HG03039 (cell line): Measurements from ENCODE around the gene DPYD.

ENCODE experiments used
- ATAC-seq: cut with Tn5 transposase; IDR thresholded peaks from one replicate; pipeline ENCODE4 v1.9.1; 2021; ENCODE audit warnings: mild to moderate bottlenecking, moderate library complexity; ENCODE audit not compliant: unreplicated experiment

The DPYD gene

DNA sequence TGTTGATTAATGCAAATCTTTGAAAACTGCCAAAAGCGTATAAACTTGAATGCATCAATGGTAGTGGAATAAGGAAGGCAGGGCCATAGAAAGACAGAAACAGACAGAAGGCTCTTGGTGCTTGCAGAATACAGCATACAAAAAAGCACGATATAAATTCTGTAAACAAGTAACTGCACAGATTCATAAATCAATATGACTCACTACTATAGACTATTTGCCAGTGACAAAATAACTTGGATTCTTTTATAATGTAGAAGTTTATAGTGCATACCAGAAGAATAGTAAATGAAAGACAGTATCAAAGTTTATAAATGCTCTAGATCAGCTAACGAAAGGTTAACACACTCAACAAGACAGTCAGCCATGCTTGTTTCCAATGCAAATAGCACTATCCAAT lies 849.7 kb downstream of the DPYD start:
- no peak for ATAC-seq

- no peak for ATAC-seq
Measured at GRCh38 chr1:97070376-97070775, 850.5 kb downstream of the DPYD start.

DNA sequence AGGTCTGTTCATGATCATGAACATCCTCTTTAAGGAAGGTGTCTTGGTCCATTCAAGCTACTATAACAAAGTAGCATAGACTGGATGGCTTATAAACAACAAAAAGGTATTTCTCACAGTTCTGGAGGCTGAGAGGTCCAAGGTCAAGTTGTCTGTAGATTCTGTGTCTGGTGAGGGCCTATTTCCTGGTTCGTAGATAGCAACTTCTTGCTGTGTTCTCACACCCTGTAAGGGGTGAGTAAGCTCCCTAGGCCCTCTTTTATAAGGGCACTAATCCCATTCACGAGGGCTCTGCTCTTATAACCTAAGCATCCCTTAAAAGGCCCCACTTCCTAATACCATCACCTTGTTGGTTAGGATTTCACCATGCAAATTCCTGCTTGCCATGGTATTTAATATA lies 851.5 kb downstream of the DPYD start:
- no peak for ATAC-seq

- ATAC-seq, result no peak
Measured at GRCh38 chr1:97066860-97067259, 854.0 kb downstream of the DPYD start.

DNA sequence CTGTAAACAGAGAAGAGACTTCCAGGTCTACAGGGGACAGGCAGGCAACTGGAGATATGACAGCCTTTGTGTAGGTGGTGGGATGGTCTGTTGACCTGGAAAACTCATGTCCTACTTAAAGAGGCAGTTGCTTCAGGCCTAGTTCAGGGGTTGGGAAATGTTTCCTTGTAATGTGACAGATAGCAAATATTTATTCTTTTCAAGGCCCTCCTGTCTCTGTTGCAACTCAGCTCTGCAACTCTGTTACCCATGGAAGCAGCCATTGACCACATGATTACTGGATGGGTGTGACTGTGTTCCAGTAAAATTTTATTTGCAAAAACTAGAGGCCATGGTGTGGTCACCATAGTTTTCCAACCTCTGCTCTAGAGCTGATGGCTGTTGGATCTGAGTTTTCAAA lies 857.3 kb downstream of the DPYD start:
- ATAC-seq, result no peak

- ATAC-seq, result no peak
Measured at GRCh38 chr1:97061604-97062003, 859.2 kb downstream of the DPYD start.

DNA sequence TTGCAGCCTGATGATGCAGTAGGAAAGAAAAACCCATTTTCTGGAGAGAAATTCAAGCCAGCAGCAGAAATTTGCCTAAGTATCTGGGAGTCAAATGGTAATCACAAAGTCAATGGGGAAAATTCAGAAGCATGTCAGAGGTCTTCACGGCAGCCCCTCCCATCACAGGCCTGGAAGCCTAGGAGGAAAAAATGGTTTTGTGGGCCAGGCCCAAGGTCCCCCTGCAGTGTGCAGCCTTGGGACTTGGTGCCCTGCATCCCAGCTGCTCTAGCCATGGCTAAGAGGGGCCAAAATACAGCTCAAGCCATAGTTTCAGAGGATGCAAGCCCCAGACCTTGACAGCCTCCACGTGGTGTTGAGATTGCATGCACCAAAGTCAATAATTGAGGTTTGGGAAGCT lies 864.4 kb downstream of the DPYD start:
- ATAC-seq, result no peak

DNA sequence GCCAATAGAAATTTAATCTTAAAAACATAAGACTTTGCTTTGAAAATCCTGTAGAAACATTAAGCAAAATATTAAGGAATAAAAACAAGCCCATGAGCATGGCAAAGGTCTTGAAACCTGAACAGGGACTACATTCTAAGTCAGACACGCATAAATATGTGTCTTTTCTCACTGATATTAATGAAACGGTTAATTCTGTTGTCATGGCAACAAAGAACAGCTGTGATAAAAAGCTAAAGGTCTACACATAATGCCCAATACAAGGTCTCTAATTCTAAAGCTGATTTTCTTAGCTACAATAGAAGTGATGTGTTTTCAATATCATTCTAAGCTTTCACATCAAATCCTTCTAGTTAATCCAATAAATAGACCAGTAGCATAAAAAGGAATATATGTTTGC lies 867.6 kb downstream of the DPYD start:
- ATAC-seq, result no peak

- ATAC-seq, result no peak
Measured at GRCh38 chr1:97051823-97052222, 869.0 kb downstream of the DPYD start.

- ATAC-seq, result no peak
Measured at GRCh38 chr1:97050506-97050905, 870.3 kb downstream of the DPYD start.

DNA sequence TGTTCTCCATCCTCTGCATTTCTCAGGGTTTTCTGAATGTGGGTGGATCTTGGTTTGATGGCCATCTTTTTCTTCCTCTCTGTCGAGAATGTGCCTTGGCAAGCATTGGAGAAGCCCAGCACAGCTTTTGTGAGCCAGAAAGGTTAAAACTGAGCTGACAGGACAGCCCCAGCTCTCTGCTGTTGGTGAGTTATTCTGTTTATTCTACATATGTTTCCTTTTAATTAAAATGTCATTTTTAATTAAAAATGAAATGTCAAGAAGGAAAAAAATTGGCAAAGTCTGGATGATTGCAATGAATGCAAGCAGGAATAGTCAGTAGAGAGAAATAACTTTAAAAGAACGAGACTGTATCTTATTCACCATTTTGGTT lies 873.4 kb downstream of the DPYD start:
- ATAC-seq, result no peak

- ATAC-seq, result no peak
Measured at GRCh38 chr1:97046765-97047420, 873.9 kb downstream of the DPYD start.

- no peak for ATAC-seq
Measured at GRCh38 chr1:97044159-97044760, 876.6 kb downstream of the DPYD start.

DNA sequence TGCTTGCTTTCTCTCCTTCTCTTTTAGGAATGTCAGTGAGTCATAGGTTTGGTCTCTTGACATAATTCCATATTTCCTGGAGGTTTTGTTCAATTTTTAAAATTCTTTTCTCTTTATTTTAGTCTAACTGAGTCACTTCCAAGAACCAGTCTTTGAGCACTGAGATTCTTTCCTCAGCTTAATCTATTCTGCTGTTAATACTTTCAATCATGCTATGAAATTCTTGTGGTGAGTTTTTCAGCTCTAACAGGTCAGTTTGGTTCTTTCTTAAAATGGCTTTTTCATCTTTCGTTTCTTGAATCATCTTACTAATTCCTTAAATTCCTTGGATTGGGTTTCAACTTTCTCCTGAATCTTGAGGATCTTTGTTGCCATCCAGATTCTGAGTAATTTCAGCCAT lies 878.3 kb downstream of the DPYD start:
- no peak for ATAC-seq

- no peak for ATAC-seq
Measured at GRCh38 chr1:97041026-97041425, 879.8 kb downstream of the DPYD start.

DNA sequence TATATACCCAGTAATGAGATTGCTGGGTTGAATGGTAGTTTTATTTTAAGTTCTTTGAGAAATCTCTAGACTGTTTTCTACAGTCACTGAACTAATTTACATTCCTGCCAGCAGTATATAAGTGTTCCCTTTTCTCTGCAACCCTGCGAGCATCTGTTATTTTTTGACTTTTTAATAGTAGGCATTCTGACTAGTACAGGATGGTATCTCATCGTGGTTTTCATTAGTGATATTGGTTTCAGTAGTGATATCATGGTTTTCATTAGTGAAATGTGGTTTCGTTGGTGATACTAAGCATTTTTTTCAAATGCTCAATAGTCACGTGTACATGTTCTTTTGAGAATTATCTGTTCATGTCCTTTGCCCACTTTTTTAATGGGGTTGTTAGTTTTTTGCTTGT lies 882.4 kb downstream of the DPYD start:
- no peak for ATAC-seq

- ATAC-seq, result no peak
Measured at GRCh38 chr1:97034651-97035050, 886.2 kb downstream of the DPYD start.

DNA sequence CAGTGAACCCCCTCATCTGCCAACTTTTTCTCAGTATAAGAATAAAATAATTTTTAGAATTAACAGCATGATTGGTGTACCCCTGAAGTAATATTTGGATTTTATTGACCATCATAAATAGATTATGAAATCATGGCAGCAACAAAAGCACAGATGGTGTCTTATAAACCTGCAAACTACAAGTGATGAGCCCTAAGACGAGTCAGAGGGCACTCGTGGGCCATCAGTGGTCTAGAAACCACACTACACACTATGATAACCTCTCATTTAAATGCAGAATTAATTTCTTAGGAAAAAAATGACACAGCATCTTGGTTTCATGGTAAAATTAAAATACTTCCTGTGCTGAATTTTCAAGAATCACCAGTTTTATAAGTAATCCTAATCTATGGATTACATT lies 886.9 kb downstream of the DPYD start:
- no peak for ATAC-seq
